Measurements from ENCODE around the gene GDPGP1. TPM values are rescaled to one million over a fixed set of nuclear protein-coding genes. Genes with fewer than 3 reads are reported as not detected.

GDPGP1 gene
- total and polyA plus RNA-seq, 2 experiments from 2014 or later = 1.9 to 9.1 TPM

DNA sequence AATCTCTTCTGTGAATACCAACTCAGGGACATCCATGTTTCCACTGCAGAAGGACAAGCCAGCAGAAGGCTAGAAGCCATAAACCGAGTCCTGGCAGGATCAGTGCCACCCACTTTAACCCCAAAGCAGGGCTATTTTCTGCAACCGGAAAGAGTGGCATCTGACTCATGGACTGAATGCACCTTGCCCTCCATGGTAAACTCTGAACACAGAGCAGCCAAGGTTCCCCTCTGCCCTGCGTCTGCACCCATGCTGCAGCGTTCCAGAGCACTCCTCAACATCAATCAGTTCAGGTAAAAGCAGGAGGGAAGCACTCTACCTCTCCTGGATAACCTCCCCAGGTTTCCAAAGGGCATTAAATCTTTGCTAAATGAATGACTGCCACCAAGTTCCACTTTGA lies 30.7 kb downstream of the GDPGP1 start:
- no peaks in the 10 kb centered on the region for H3K9me3 ChIP-seq (ENCODE audit: low read depth)
- peak overlapping the region; percentile 81 for H3K4me3 ChIP-seq
- no peaks in the 10 kb centered on the region for H3K36me3 ChIP-seq
- H3K27ac ChIP-seq = peak overlapping the region; percentile 95
- no peaks in the 10 kb centered on the region for H3K27me3 ChIP-seq
- DNase-seq (ENCODE audit: low read depth in 1 of 2, low spot score in 1 of 2) = no peak
- H3K4me1 ChIP-seq (ENCODE audit: low read depth) = peaks cover 24% of the 10 kb centered on the region
- TF ChIP-seq, protein P1, sequence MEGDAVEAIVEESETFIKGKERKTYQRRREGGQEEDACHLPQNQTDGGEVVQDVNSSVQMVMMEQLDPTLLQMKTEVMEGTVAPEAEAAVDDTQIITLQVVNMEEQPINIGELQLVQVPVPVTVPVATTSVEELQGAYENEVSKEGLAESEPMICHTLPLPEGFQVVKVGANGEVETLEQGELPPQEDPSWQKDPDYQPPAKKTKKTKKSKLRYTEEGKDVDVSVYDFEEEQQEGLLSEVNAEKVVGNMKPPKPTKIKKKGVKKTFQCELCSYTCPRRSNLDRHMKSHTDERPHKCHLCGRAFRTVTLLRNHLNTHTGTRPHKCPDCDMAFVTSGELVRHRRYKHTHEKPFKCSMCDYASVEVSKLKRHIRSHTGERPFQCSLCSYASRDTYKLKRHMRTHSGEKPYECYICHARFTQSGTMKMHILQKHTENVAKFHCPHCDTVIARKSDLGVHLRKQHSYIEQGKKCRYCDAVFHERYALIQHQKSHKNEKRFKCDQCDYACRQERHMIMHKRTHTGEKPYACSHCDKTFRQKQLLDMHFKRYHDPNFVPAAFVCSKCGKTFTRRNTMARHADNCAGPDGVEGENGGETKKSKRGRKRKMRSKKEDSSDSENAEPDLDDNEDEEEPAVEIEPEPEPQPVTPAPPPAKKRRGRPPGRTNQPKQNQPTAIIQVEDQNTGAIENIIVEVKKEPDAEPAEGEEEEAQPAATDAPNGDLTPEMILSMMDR (IDR thresholded peaks at IDR 0.05; ENCODE audit: low read depth, low read length) = no peak

DNA sequence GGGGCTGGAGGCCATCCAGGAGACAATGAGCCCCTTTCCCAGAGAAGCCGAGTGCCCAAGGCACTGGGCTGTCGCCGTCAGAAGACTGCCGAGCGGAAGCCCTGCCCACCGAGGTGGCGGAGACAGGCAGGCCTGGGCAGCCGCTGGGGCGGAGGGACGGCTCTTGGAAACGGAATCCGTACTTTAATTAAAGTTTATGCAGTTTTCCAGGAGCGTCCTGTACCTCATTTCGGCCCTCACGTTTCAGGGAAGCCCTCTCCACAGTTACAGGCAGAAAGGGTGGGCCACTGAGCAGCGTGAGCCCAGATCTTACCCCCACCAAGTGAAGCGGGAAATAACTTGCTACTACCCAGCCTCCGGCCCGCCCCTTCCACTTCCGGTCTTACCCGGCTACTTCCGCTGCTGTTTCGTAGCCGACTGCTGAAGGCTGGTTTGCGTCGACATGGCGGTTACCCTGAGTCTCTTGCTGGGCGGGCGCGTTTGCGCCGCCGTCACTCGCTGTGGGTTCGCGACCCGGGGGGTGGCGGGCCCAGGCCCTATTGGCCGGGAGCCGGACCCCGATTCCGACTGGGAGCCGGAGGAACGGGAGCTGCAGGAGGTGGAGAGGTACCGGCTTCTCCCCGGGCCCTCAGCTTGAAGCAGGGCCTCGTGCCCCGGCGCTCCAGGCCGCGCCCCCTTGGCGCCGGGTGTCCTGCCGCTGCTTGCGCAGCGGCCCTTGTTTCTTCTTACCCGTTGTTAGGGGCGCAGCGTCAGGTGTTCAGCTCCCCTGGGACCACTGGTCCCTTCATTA lies 31.5 kb downstream of the GDPGP1 start, which contains the start of gene NGRN:
Gene NGRN (plus strand): TSS at position 402 of the 790 bp plus-strand sequence. CDS start 41 bp downstream, at position 443.
- Histone ChIP-seq H3K4me3 (peak within 1 kb of the TSS; percentile 81), H3K27ac (peak within 1 kb of the TSS; percentile 95), H3K27me3 (no peaks in the 10 kb centered on the region), H3K36me3 (no peaks in the 10 kb centered on the region), H3K4me1 (ENCODE audit: low read depth) (peaks cover 24% of the 10 kb centered on the region), H3K9me3 (ENCODE audit: low read depth) (no peaks in the 10 kb centered on the region)
- DNase-seq (ENCODE audit: low read depth in 1 of 2, low spot score in 1 of 2) = peak; percentile 90 to 91
- TF ChIP-seq, protein P1 (IDR thresholded peaks at IDR 0.05; ENCODE audit: low read depth, low read length) = no peak

DNA sequence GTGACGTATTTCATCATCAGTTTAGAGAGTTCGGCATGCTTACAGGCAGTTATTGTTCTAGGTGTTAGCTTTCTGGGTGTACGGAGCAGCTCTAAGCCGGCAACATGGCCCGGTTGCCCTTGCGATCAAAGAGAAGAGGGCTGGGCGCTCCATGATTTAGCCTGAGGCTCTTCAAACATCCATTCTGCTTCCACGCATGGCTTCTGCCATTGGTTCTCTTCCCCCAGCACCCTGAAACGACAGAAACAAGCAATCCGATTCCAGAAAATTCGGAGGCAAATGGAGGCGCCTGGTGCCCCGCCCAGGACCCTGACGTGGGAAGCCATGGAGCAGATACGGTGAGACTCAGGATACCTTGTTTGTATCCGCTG lies 32.0 kb downstream of the GDPGP1 start:
- Histone ChIP-seq H3K27me3 (no peaks in the 10 kb centered on the region), H3K4me1 (ENCODE audit: low read depth) (peaks cover 24% of the 10 kb centered on the region), H3K9me3 (ENCODE audit: low read depth) (no peaks in the 10 kb centered on the region), H3K4me3 (peak overlapping the region; percentile 81), H3K36me3 (no peaks in the 10 kb centered on the region), H3K27ac (peak overlapping the region; percentile 95)
- TF ChIP-seq, protein P1 (IDR thresholded peaks at IDR 0.05; ENCODE audit: low read depth, low read length) = no peak
- peak; percentile 31 to 42 for DNase-seq (ENCODE audit: low read depth in 1 of 2, low spot score in 1 of 2)

DNA sequence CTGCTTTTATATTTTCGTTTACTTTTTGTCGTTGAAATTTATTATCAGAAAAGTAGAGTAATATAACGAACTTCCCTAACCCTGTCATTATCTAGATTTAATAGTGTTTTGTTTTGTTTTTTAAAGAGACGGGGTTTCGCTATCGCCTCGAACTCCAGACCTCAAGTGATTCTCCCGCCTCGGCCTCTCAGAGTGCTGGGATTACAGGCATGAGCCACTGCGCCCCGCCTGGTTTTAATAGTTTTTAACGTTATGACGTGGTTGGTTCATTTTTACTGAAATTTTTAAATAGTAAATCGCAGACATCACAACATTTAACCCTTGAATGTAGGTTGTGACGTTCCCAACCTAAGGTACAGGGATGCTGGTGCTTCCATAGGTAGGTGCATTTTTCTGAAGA lies 32.5 kb downstream of the GDPGP1 start:
- H3K27ac ChIP-seq = peak overlapping the region; percentile 95
- no peaks in the 10 kb centered on the region for H3K27me3 ChIP-seq
- no peaks in the 10 kb centered on the region for H3K9me3 ChIP-seq (ENCODE audit: low read depth)
- DNase-seq (ENCODE audit: low read depth in 1 of 2, low spot score in 1 of 2) = peak in 1 of 2 donors; percentile 22
- H3K36me3 ChIP-seq = peaks cover 3% of the 10 kb centered on the region
- H3K4me3 ChIP-seq = peak overlapping the region; percentile 81
- TF ChIP-seq, protein P1 (IDR thresholded peaks at IDR 0.05; ENCODE audit: low read depth, low read length) = no peak
- H3K4me1 ChIP-seq (ENCODE audit: low read depth) = peaks cover 24% of the 10 kb centered on the region

DNA sequence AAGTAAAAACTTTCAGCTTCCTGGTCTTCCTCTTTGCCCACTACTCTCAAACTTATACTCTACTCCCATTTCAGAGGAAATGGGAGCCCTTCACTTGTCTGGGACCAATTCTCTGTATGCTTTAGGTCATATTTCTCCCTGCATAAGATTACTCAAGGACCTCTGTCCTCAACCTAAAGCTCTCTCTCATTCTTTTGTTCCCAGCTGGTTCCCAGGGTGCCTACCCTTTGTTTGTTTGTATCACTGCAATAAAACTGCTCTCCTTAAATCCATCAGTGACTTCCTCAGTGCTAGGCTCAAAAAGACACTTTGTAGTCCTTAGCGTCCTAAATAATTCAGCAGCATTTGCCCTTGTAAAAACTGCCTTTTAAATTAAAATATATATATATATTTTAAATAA lies 34.4 kb downstream of the GDPGP1 start:
- Histone ChIP-seq H3K27me3 (no peaks in the 10 kb centered on the region), H3K27ac (no peak overlapping the region), H3K9me3 (ENCODE audit: low read depth) (no peaks in the 10 kb centered on the region), H3K4me3 (no peak overlapping the region), H3K36me3 (peaks cover 7% of the 10 kb centered on the region), H3K4me1 (ENCODE audit: low read depth) (peaks cover 24% of the 10 kb centered on the region)
- TF ChIP-seq, protein P1 (IDR thresholded peaks at IDR 0.05; ENCODE audit: low read depth, low read length) = no peak
- DNase-seq (ENCODE audit: low read depth in 1 of 2, low spot score in 1 of 2) = no peak

Measured in cardiac muscle cell (in vitro differentiated cells and primary cell).